ENCODE measurements around the gene NEXMIF. TPM values are rescaled to one million over a fixed set of nuclear protein-coding genes. Genes with fewer than 3 reads are reported as not detected.
"Not testable (repeated sequence)": the region's sequence is repeated elsewhere in the genome, so short reads cannot be mapped to it uniquely, and the experiment has no call there.

NEXMIF gene
- polyA plus RNA-seq, 1 donor from 2014 or later: 12.8 TPM

DNA sequence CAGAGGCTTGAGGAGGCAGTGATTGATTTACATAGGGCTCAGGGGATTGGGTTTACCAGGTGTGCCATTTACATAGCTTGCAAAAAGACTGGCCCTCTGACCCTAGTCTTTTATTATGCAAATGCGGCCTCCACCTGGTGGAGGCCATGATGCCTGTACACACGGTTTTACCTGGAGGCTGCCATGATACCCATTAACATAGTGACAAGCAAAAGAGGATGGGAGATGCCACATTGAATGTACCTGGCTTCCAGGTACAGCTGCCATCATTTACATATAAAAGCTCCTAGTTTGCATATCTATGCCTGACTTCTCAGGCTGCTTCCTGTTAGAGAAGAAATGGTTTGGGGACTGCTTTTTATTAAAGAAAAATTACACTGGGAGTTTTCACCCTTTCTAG is 72.0 kb downstream of the NEXMIF start:
- no peak overlapping the region for H3K4me2 ChIP-seq (ENCODE audit: low read length)
- H3K79me2 ChIP-seq (replicated peaks; ENCODE audit: insufficient read depth, low read length): no peaks in the 10 kb centered on the region
- no peaks in the 10 kb centered on the region for H3K36me3 ChIP-seq (ENCODE audit: insufficient read depth, low read length)
- no peak overlapping the region for H2AFZ ChIP-seq (ENCODE audit: low read depth, low read length)
- no peak overlapping the region for H3K9ac ChIP-seq (ENCODE audit: low read length)
- H3K9me2 ChIP-seq (ENCODE audit: insufficient read depth, low read length): no peaks in the 10 kb centered on the region
- TF ChIP-seq EP300 (conservative IDR thresholded peaks at IDR 0.05; ENCODE audit: poor library complexity, severe bottlenecking) (no peak), POLR2AphosphoS5 (IDR thresholded peaks at IDR 0.05) (no peak), EZH2 (IDR thresholded peaks at IDR 0.05; ENCODE audit: borderline replicate concordance, insufficient read depth, low read length, poor library complexity, severe bottlenecking) (no peak), TAF1 (IDR thresholded peaks at IDR 0.05; ENCODE audit: low read depth) (no peak), SMC3 (conservative IDR thresholded peaks at IDR 0.05; ENCODE audit: poor library complexity) (no peak), MXI1 (conservative IDR thresholded peaks at IDR 0.05; ENCODE audit: poor library complexity, severe bottlenecking) (no peak), RAD21 (conservative IDR thresholded peaks at IDR 0.05) (no peak)
- TF ChIP-seq, protein P1, sequence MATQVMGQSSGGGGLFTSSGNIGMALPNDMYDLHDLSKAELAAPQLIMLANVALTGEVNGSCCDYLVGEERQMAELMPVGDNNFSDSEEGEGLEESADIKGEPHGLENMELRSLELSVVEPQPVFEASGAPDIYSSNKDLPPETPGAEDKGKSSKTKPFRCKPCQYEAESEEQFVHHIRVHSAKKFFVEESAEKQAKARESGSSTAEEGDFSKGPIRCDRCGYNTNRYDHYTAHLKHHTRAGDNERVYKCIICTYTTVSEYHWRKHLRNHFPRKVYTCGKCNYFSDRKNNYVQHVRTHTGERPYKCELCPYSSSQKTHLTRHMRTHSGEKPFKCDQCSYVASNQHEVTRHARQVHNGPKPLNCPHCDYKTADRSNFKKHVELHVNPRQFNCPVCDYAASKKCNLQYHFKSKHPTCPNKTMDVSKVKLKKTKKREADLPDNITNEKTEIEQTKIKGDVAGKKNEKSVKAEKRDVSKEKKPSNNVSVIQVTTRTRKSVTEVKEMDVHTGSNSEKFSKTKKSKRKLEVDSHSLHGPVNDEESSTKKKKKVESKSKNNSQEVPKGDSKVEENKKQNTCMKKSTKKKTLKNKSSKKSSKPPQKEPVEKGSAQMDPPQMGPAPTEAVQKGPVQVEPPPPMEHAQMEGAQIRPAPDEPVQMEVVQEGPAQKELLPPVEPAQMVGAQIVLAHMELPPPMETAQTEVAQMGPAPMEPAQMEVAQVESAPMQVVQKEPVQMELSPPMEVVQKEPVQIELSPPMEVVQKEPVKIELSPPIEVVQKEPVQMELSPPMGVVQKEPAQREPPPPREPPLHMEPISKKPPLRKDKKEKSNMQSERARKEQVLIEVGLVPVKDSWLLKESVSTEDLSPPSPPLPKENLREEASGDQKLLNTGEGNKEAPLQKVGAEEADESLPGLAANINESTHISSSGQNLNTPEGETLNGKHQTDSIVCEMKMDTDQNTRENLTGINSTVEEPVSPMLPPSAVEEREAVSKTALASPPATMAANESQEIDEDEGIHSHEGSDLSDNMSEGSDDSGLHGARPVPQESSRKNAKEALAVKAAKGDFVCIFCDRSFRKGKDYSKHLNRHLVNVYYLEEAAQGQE (IDR thresholded peaks at IDR 0.05; ENCODE audit: borderline replicate concordance): no peak
- TF ChIP-seq, protein P2, sequence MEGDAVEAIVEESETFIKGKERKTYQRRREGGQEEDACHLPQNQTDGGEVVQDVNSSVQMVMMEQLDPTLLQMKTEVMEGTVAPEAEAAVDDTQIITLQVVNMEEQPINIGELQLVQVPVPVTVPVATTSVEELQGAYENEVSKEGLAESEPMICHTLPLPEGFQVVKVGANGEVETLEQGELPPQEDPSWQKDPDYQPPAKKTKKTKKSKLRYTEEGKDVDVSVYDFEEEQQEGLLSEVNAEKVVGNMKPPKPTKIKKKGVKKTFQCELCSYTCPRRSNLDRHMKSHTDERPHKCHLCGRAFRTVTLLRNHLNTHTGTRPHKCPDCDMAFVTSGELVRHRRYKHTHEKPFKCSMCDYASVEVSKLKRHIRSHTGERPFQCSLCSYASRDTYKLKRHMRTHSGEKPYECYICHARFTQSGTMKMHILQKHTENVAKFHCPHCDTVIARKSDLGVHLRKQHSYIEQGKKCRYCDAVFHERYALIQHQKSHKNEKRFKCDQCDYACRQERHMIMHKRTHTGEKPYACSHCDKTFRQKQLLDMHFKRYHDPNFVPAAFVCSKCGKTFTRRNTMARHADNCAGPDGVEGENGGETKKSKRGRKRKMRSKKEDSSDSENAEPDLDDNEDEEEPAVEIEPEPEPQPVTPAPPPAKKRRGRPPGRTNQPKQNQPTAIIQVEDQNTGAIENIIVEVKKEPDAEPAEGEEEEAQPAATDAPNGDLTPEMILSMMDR (IDR thresholded peaks at IDR 0.05; ENCODE audit: poor library complexity, severe bottlenecking): no peak
- H3K9me3 ChIP-seq (ENCODE audit: low read length): no peaks in the 10 kb centered on the region
- H3K27me3 ChIP-seq (ENCODE audit: insufficient read depth, low read depth, low read length): no peaks in the 10 kb centered on the region
- H3K4me3 ChIP-seq (ENCODE audit: low read length): no peak overlapping the region
- no peak overlapping the region for H3K27ac ChIP-seq (ENCODE audit: low read length)
- H4K20me1 ChIP-seq (ENCODE audit: insufficient read depth): no peaks in the 10 kb centered on the region
- no peaks in the 10 kb centered on the region for H3F3A ChIP-seq (ENCODE audit: insufficient read depth, low read length, poor library complexity, severe bottlenecking)

DNA sequence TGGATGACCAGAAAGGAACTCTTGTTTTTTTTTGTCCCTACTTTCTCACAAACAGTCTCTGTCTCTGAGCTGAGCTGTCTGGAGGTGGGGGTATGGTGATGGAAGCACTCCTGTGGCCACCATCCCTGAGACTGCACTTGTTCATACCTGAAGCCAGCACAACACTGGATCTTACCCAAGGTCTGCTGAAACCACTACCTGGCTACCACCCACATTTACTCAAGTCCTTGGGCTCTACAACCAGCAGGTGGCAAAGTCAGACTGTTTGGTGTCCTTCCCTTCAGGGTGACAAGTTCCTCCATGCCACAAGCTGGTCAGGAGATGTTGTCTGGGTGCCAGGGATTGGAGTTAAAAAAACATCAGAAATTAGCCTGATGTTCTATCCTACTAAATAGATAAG is 89.7 kb downstream of the NEXMIF start:
- no peak overlapping the region for H2AFZ ChIP-seq (ENCODE audit: low read depth, low read length)
- no peaks in the 10 kb centered on the region for H3K79me2 ChIP-seq (replicated peaks; ENCODE audit: insufficient read depth, low read length)
- H3K9me2 ChIP-seq (ENCODE audit: insufficient read depth, low read length): no peaks in the 10 kb centered on the region
- no peaks in the 10 kb centered on the region for H4K20me1 ChIP-seq (ENCODE audit: insufficient read depth)
- no peaks in the 10 kb centered on the region for H3K36me3 ChIP-seq (ENCODE audit: insufficient read depth, low read length)
- H3K4me2 ChIP-seq (ENCODE audit: low read length): no peak overlapping the region
- H3K4me3 ChIP-seq (ENCODE audit: low read length): no peak overlapping the region
- TF ChIP-seq EZH2 (IDR thresholded peaks at IDR 0.05; ENCODE audit: borderline replicate concordance, insufficient read depth, low read length, poor library complexity, severe bottlenecking) (no peak), SMC3 (conservative IDR thresholded peaks at IDR 0.05; ENCODE audit: poor library complexity) (no peak), MXI1 (conservative IDR thresholded peaks at IDR 0.05; ENCODE audit: poor library complexity, severe bottlenecking) (no peak), TAF1 (IDR thresholded peaks at IDR 0.05; ENCODE audit: low read depth) (no peak), RAD21 (conservative IDR thresholded peaks at IDR 0.05) (no peak), EP300 (conservative IDR thresholded peaks at IDR 0.05; ENCODE audit: poor library complexity, severe bottlenecking) (no peak), POLR2AphosphoS5 (IDR thresholded peaks at IDR 0.05) (no peak)
- TF ChIP-seq, protein P2 (IDR thresholded peaks at IDR 0.05; ENCODE audit: poor library complexity, severe bottlenecking): no peak
- TF ChIP-seq, protein P1 (IDR thresholded peaks at IDR 0.05; ENCODE audit: borderline replicate concordance): no peak
- H3K9ac ChIP-seq (ENCODE audit: low read length): no peak overlapping the region
- H3K27ac ChIP-seq (ENCODE audit: low read length): no peak overlapping the region
- H3K9me3 ChIP-seq (ENCODE audit: low read length): no peaks in the 10 kb centered on the region
- no peaks in the 10 kb centered on the region for H3K27me3 ChIP-seq (ENCODE audit: insufficient read depth, low read depth, low read length)
- no peaks in the 10 kb centered on the region for H3F3A ChIP-seq (ENCODE audit: insufficient read depth, low read length, poor library complexity, severe bottlenecking)

DNA sequence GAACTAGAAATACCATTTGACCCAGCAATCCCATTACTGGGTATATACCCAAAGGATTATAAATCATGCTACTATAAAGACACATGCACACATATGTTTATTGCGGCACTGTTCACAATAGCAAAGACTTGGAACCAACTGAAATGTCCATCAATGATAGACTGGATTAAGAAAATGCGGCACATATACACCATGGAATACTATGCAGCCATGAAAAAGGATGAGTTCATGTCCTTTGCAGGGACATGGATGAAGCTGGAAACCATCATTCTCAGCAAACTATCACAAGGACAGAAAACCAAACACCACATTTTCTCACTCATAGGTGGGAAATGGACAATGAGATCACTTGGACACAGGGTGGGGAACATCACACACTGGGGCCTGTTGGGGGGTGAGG is 105.5 kb downstream of the NEXMIF start:
- not testable (repeated sequence) for H3K9me3 ChIP-seq (ENCODE audit: low read length); H3K27ac ChIP-seq (ENCODE audit: low read length); H3K4me2 ChIP-seq (ENCODE audit: low read length); H2AFZ ChIP-seq (ENCODE audit: low read depth, low read length); H4K20me1 ChIP-seq (ENCODE audit: insufficient read depth); H3K79me2 ChIP-seq (replicated peaks; ENCODE audit: insufficient read depth, low read length); H3K27me3 ChIP-seq (ENCODE audit: insufficient read depth, low read depth, low read length); H3K9me2 ChIP-seq (ENCODE audit: insufficient read depth, low read length); H3K9ac ChIP-seq (ENCODE audit: low read length); H3K4me3 ChIP-seq (ENCODE audit: low read length); H3K36me3 ChIP-seq (ENCODE audit: insufficient read depth, low read length); H3F3A ChIP-seq (ENCODE audit: insufficient read depth, low read length, poor library complexity, severe bottlenecking)

All from neural cell (in vitro differentiated cells).